ENCODE measurements around the gene ALDH1L1.

ALDH1L1 gene

GRCh38 chr3:126170073-126170777 is 10.2 kb downstream of the ALDH1L1 start:
- Histone ChIP-seq H2AFZ (ENCODE audit: low read depth, low read length, severe bottlenecking) (no peak overlapping the region), H3K9ac (ENCODE audit: low read length) (no peak overlapping the region), H3K36me3 (ENCODE audit: low read length) (no peaks in the 10 kb centered on the region), H3K9me3 (ENCODE audit: insufficient read depth, low read length) (no peaks in the 10 kb centered on the region), H3K9me2 (replicated peaks; ENCODE audit: insufficient read depth, low read length) (no peaks in the 10 kb centered on the region), H3F3A (ENCODE audit: insufficient read depth) (no peaks in the 10 kb centered on the region), H4K20me1 (ENCODE audit: low read depth, low read length) (no peaks in the 10 kb centered on the region), H3K79me2 (ENCODE audit: insufficient read depth, low read length) (no peaks in the 10 kb centered on the region), H3K4me2 (ENCODE audit: low read depth, low read length, poor library complexity, severe bottlenecking) (no peak overlapping the region), H3K27me3 (ENCODE audit: low read length) (no peaks in the 10 kb centered on the region), H3K27ac (ENCODE audit: low read depth, low read length) (no peak overlapping the region), H3K4me3 (ENCODE audit: insufficient read depth, low read length, poor library complexity, severe bottlenecking) (no peak overlapping the region)
- no peak for TF ChIP-seq EZH2phosphoT487 (conservative IDR thresholded peaks at IDR 0.05; ENCODE audit: low read length)
- TF ChIP-seq, protein P1, sequence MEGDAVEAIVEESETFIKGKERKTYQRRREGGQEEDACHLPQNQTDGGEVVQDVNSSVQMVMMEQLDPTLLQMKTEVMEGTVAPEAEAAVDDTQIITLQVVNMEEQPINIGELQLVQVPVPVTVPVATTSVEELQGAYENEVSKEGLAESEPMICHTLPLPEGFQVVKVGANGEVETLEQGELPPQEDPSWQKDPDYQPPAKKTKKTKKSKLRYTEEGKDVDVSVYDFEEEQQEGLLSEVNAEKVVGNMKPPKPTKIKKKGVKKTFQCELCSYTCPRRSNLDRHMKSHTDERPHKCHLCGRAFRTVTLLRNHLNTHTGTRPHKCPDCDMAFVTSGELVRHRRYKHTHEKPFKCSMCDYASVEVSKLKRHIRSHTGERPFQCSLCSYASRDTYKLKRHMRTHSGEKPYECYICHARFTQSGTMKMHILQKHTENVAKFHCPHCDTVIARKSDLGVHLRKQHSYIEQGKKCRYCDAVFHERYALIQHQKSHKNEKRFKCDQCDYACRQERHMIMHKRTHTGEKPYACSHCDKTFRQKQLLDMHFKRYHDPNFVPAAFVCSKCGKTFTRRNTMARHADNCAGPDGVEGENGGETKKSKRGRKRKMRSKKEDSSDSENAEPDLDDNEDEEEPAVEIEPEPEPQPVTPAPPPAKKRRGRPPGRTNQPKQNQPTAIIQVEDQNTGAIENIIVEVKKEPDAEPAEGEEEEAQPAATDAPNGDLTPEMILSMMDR (IDR thresholded peaks at IDR 0.05; ENCODE audit: insufficient read depth, low read length, poor library complexity, severe bottlenecking) = no peak

DNA sequence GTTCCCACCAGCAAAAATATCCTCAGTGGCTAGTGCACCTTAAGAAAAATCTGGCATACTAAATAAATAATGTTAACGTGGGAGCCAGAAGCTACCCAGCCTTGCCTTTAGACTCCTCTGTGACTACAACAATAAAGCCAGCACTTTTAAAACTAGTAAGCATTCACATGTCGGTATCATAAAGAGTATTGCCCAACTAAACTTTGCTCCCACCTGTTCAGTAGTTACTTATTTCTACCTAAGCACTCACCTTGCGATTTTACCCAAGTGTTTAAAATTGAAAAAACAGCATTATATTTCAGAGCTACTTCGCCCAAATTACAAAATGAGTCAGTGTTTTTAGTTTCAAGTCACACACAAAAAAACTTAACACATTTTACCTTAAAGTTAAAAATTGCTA is 12.8 kb downstream of the ALDH1L1 start:
- Histone ChIP-seq H3K27ac (ENCODE audit: low read depth, low read length) (no peak overlapping the region), H3K4me3 (ENCODE audit: insufficient read depth, low read length, poor library complexity, severe bottlenecking) (no peak overlapping the region), H3K9ac (ENCODE audit: low read length) (no peak overlapping the region), H3K9me3 (ENCODE audit: insufficient read depth, low read length) (no peaks in the 10 kb centered on the region), H3K4me2 (ENCODE audit: low read depth, low read length, poor library complexity, severe bottlenecking) (no peak overlapping the region), H3K79me2 (ENCODE audit: insufficient read depth, low read length) (no peaks in the 10 kb centered on the region), H4K20me1 (ENCODE audit: low read depth, low read length) (no peaks in the 10 kb centered on the region), H2AFZ (ENCODE audit: low read depth, low read length, severe bottlenecking) (no peak overlapping the region), H3F3A (ENCODE audit: insufficient read depth) (no peaks in the 10 kb centered on the region), H3K36me3 (ENCODE audit: low read length) (no peaks in the 10 kb centered on the region), H3K9me2 (replicated peaks; ENCODE audit: insufficient read depth, low read length) (no peaks in the 10 kb centered on the region), H3K27me3 (ENCODE audit: low read length) (no peaks in the 10 kb centered on the region)
- TF ChIP-seq, protein P1 (IDR thresholded peaks at IDR 0.05; ENCODE audit: insufficient read depth, low read length, poor library complexity, severe bottlenecking) = no peak
- TF ChIP-seq EZH2phosphoT487 (conservative IDR thresholded peaks at IDR 0.05; ENCODE audit: low read length) = no peak

DNA sequence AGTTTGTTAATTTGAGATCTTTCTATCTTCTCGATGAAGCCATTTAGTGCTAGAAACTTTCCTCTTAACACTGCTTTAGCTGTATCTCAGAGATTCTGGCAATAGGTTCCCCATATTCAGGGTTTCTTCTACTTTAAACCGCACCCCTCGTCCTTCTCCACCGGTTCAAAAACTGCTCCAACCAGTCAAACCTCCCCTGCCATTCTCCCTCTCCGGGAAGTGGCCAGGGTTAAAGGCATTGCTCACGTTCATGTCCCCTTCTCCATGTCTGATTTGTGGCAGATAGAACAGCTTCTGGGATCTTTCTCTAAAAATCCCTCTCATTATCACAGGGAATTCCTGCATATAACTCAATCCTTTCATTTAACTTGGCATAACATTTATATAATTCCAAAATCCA is 14.4 kb downstream of the ALDH1L1 start:
- no peaks in the 10 kb centered on the region for H3K27me3 ChIP-seq (ENCODE audit: low read length)
- H3K9me3 ChIP-seq (ENCODE audit: insufficient read depth, low read length) = no peaks in the 10 kb centered on the region
- H3K36me3 ChIP-seq (ENCODE audit: low read length) = no peaks in the 10 kb centered on the region
- no peak overlapping the region for H3K27ac ChIP-seq (ENCODE audit: low read depth, low read length)
- no peak overlapping the region for H3K9ac ChIP-seq (ENCODE audit: low read length)
- H3F3A ChIP-seq (ENCODE audit: insufficient read depth) = no peaks in the 10 kb centered on the region
- no peak overlapping the region for H2AFZ ChIP-seq (ENCODE audit: low read depth, low read length, severe bottlenecking)
- no peaks in the 10 kb centered on the region for H4K20me1 ChIP-seq (ENCODE audit: low read depth, low read length)
- H3K9me2 ChIP-seq (replicated peaks; ENCODE audit: insufficient read depth, low read length) = no peaks in the 10 kb centered on the region
- H3K79me2 ChIP-seq (ENCODE audit: insufficient read depth, low read length) = no peaks in the 10 kb centered on the region
- H3K4me3 ChIP-seq (ENCODE audit: insufficient read depth, low read length, poor library complexity, severe bottlenecking) = no peak overlapping the region
- TF ChIP-seq EZH2phosphoT487 (conservative IDR thresholded peaks at IDR 0.05; ENCODE audit: low read length) = no peak
- TF ChIP-seq, protein P1 (IDR thresholded peaks at IDR 0.05; ENCODE audit: insufficient read depth, low read length, poor library complexity, severe bottlenecking) = no peak
- H3K4me2 ChIP-seq (ENCODE audit: low read depth, low read length, poor library complexity, severe bottlenecking) = no peak overlapping the region

All from SU-DHL-6 (cell line).